ENCODE data around the gene FOXP1.

Gene FOXP1

DNA sequence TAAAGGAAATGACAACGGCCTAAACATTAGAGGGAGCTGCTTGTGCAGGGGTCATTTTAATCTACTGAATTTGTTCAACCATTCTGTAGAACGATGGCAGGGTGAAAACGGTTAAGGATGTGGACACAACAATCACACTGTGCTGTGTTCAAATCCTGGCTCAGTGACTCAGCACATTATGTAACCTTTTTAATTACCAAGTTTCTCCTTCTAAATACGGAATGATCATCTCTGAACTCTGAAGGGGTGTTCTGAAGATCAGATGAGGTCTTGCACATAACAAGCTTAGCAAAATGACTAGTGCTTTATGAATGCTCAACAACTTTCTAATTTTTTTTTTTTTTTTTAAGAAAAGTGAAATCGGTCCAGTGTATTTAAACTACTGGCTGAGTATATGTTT lies 592.8 kb downstream of the FOXP1 start:
- TF ChIP-seq, protein P1, sequence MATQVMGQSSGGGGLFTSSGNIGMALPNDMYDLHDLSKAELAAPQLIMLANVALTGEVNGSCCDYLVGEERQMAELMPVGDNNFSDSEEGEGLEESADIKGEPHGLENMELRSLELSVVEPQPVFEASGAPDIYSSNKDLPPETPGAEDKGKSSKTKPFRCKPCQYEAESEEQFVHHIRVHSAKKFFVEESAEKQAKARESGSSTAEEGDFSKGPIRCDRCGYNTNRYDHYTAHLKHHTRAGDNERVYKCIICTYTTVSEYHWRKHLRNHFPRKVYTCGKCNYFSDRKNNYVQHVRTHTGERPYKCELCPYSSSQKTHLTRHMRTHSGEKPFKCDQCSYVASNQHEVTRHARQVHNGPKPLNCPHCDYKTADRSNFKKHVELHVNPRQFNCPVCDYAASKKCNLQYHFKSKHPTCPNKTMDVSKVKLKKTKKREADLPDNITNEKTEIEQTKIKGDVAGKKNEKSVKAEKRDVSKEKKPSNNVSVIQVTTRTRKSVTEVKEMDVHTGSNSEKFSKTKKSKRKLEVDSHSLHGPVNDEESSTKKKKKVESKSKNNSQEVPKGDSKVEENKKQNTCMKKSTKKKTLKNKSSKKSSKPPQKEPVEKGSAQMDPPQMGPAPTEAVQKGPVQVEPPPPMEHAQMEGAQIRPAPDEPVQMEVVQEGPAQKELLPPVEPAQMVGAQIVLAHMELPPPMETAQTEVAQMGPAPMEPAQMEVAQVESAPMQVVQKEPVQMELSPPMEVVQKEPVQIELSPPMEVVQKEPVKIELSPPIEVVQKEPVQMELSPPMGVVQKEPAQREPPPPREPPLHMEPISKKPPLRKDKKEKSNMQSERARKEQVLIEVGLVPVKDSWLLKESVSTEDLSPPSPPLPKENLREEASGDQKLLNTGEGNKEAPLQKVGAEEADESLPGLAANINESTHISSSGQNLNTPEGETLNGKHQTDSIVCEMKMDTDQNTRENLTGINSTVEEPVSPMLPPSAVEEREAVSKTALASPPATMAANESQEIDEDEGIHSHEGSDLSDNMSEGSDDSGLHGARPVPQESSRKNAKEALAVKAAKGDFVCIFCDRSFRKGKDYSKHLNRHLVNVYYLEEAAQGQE (IDR thresholded peaks at IDR 0.05; ENCODE audit: insufficient read depth in 1 of 2, low read depth in 2 of 2, low read length in 2 of 2), result no peak
- TF ChIP-seq SIN3A (IDR thresholded peaks at IDR 0.05; ENCODE audit: borderline replicate concordance, insufficient read depth, low read length), result no peak
- no peak for TF ChIP-seq TAF1 (IDR thresholded peaks at IDR 0.05; ENCODE audit: borderline replicate concordance, insufficient read depth, low read length)

- TF ChIP-seq FOXP2 (optimal IDR thresholded peaks at IDR 0.05; ENCODE audit: borderline replicate concordance, extremely low read depth, extremely low read length, insufficient read depth), result no peak
- no peak for TF ChIP-seq TAF1 (IDR thresholded peaks at IDR 0.05; ENCODE audit: borderline replicate concordance, insufficient read depth, low read length)
- TF ChIP-seq POLR2AphosphoS5 (IDR thresholded peaks at IDR 0.05; ENCODE audit: low read depth, low read length), result no peak
- TF ChIP-seq, protein P1 (IDR thresholded peaks at IDR 0.05; ENCODE audit: insufficient read depth in 1 of 2, low read depth in 2 of 2, low read length in 2 of 2), result no peak
- TF ChIP-seq SIN3A (IDR thresholded peaks at IDR 0.05; ENCODE audit: borderline replicate concordance, insufficient read depth, low read length), result no peak
Observed at GRCh38 chr3:70990185-70990584, 593.3 kb downstream of the FOXP1 start.

DNA sequence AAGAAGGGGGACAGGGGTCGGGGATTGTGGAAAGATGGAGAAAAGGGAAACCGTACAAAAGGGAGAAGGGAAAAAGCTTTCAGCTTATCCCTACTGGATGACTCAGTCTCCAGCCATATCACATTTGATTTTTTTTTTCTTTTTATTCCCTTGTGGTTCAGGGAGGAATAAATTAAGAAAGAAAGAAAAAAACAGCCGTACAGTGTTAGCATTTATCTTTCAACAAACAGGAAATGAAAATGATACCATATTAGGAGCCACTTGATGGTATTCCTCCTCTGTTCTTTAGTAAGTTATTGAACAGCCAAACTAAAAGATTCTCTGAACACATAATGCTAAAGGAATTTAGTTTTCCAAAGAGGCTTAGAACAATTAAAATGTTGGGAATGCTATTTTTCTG lies 594.4 kb downstream of the FOXP1 start:
- TF ChIP-seq, protein P1 (IDR thresholded peaks at IDR 0.05; ENCODE audit: insufficient read depth in 1 of 2, low read depth in 2 of 2, low read length in 2 of 2), result no peak
- TF ChIP-seq FOXP2 (optimal IDR thresholded peaks at IDR 0.05; ENCODE audit: borderline replicate concordance, extremely low read depth, extremely low read length, insufficient read depth) (no peak), POLR2AphosphoS5 (IDR thresholded peaks at IDR 0.05; ENCODE audit: low read depth, low read length) (no peak), SIN3A (IDR thresholded peaks at IDR 0.05; ENCODE audit: borderline replicate concordance, insufficient read depth, low read length) (no peak), TAF1 (IDR thresholded peaks at IDR 0.05; ENCODE audit: borderline replicate concordance, insufficient read depth, low read length) (no peak)

DNA sequence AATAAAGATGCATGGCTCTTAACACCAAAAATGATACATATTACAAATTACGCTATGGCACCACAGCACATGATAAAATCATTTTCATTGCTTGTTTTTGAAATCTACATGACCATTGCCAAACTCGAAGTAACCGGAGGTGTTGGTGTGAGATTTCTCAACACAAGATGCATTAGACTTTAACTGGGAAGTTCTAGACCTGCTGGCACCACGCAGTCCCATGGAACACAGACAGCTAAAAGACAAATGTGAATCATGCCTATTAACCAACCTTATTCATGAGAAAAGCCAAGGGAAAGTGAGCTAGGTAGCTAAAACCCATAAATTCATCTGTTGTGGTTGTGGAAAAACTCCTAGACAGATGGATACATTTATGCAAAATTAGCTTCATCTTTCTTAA lies 595.4 kb downstream of the FOXP1 start:
- no peak for TF ChIP-seq POLR2AphosphoS5 (IDR thresholded peaks at IDR 0.05; ENCODE audit: low read depth, low read length)
- no peak for TF ChIP-seq SIN3A (IDR thresholded peaks at IDR 0.05; ENCODE audit: borderline replicate concordance, insufficient read depth, low read length)
- no peak for TF ChIP-seq TAF1 (IDR thresholded peaks at IDR 0.05; ENCODE audit: borderline replicate concordance, insufficient read depth, low read length)
- no peak for TF ChIP-seq FOXP2 (optimal IDR thresholded peaks at IDR 0.05; ENCODE audit: borderline replicate concordance, extremely low read depth, extremely low read length, insufficient read depth)
- TF ChIP-seq, protein P1 (IDR thresholded peaks at IDR 0.05; ENCODE audit: insufficient read depth in 1 of 2, low read depth in 2 of 2, low read length in 2 of 2), result no peak

DNA sequence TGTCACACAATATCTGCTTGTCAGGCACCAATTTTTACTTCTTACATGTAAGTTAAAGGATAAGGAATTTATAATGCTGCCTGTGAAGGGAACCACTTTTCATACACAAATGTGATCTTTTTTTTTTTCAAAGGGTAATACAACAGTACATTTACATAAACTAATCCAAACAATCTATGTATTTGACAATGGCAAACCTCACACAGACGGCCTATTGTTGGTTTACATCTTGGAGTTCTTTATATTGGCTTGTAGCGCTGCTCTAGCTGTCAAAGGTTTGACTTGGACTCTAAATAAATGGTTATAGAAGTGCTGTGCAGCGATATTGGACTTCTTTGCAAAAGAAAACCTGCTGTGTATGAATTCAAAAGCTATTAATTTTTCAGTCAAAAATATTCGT lies 598.0 kb downstream of the FOXP1 start:
- TF ChIP-seq TAF1 (IDR thresholded peaks at IDR 0.05; ENCODE audit: borderline replicate concordance, insufficient read depth, low read length), result no peak
- TF ChIP-seq, protein P1 (IDR thresholded peaks at IDR 0.05; ENCODE audit: insufficient read depth in 1 of 2, low read depth in 2 of 2, low read length in 2 of 2), result no peak
- TF ChIP-seq SIN3A (IDR thresholded peaks at IDR 0.05; ENCODE audit: borderline replicate concordance, insufficient read depth, low read length), result no peak
- TF ChIP-seq FOXP2 (optimal IDR thresholded peaks at IDR 0.05; ENCODE audit: borderline replicate concordance, extremely low read depth, extremely low read length, insufficient read depth), result no peak
- no peak for TF ChIP-seq POLR2AphosphoS5 (IDR thresholded peaks at IDR 0.05; ENCODE audit: low read depth, low read length)
